ENCODE data around the gene CARTPT. TPM values are rescaled to one million over a fixed set of nuclear protein-coding genes. Genes with fewer than 3 reads are reported as not detected.

Gene CARTPT
- total RNA-seq, 1 experiment from 2014 or later, result not detected

DNA sequence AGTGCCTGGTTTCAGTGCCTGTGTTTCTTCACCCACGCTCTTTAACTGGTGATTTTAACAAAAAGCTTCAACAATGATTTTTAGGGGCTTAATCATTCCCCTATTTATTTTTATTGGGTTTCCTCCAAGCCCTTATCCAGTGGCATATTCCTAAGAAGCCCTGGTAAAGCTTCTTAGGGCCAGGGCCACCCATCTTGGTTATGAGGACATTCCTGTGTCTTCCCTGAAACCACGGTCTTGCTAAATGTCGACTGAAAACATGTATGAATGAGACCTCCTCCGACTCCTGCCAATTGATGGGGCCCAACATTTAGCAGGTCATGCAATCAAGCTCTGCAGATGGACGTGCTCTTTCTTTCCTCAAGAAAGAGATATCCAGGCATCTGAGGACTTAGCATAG, 13.7 kb upstream of the CARTPT start:
- H3K9me3 ChIP-seq (replicated peaks), result no peaks in the 10 kb centered on the region
- H3K27ac ChIP-seq, result no peak overlapping the region
- DNase-seq, result no peak
- H3K4me3 ChIP-seq, result no peak overlapping the region
- H3K27me3 ChIP-seq, result no peaks in the 10 kb centered on the region
- peaks cover 11% of the 10 kb centered on the region; the same call in 1 of the 2 replicates for H3K4me1 ChIP-seq
- no peaks in the 10 kb centered on the region for H3K36me3 ChIP-seq

DNA sequence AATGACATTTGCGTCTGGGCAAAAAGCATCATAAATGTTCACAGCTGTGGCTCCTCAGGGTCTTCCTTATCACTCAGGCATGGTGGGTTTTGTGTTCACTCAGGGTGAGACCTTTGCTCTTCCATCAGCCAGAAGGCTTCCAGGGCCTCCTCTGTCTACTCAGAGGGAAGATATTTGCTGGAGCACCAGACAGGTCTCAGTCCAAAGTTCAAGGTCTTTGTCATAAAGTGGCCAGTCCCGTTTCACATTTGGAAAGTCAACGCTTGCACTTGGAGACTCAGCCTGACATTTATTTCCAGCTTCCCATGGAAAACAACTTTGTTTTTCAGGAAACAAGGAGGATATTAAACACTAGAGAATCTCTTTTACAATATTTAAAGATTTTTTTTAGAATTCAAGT, 12.2 kb upstream of the CARTPT start:
- H3K27ac ChIP-seq, result no peak overlapping the region
- H3K4me1 ChIP-seq, result peaks cover 11% of the 10 kb centered on the region; the same call in 1 of the 2 replicates
- H3K27me3 ChIP-seq, result no peaks in the 10 kb centered on the region
- no peaks in the 10 kb centered on the region for H3K36me3 ChIP-seq
- H3K9me3 ChIP-seq (replicated peaks), result no peaks in the 10 kb centered on the region
- DNase-seq, result no peak
- H3K4me3 ChIP-seq, result no peak overlapping the region

- no peak for DNase-seq
- Histone ChIP-seq H3K27ac (no peak overlapping the region), H3K9me3 (replicated peaks) (no peaks in the 10 kb centered on the region), H3K36me3 (no peaks in the 10 kb centered on the region), H3K4me3 (no peak overlapping the region), H3K27me3 (no peaks in the 10 kb centered on the region), H3K4me1 (no peaks in the 10 kb centered on the region)
Measured at GRCh38 chr5:71711610-71712009, 7.5 kb upstream of the CARTPT start.

GRCh38 chr5:71714911-71715310, 4.2 kb upstream of the CARTPT start:
- Histone ChIP-seq H3K4me3 (no peak overlapping the region), H3K27me3 (no peaks in the 10 kb centered on the region), H3K4me1 (no peaks in the 10 kb centered on the region), H3K9me3 (replicated peaks) (no peaks in the 10 kb centered on the region), H3K27ac (no peak overlapping the region), H3K36me3 (no peaks in the 10 kb centered on the region)
- DNase-seq, result no peak

DNA sequence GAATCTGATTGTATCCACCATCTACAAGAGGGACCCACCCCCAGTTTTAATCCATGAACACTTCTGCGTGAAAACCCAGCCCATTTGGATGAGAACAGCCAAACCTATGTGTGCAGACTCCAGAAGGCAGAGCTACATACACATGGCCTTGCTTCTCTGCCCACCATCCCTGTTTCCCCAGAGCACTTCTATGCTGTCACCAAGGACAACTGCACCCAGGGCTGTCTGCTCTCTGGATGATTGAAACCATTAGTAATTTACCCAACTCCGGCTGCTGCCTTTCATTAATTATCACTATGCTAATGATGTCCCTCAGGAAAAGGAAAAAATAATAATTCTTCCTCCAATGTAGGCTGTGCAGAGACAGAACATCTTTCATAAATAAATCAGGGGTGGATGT, 8.9 kb downstream of the CARTPT start:
- H3K4me3 ChIP-seq, result no peak overlapping the region
- no peak overlapping the region for H3K27ac ChIP-seq
- no peaks in the 10 kb centered on the region for H3K9me3 ChIP-seq (replicated peaks)
- no peak for DNase-seq
- H3K27me3 ChIP-seq, result no peaks in the 10 kb centered on the region
- no peaks in the 10 kb centered on the region for H3K4me1 ChIP-seq
- no peaks in the 10 kb centered on the region for H3K36me3 ChIP-seq

- H3K4me1 ChIP-seq, result no peaks in the 10 kb centered on the region
- H3K4me3 ChIP-seq, result no peak overlapping the region
- H3K36me3 ChIP-seq, result no peaks in the 10 kb centered on the region
- no peak for DNase-seq
- H3K27ac ChIP-seq, result no peak overlapping the region
- H3K27me3 ChIP-seq, result no peaks in the 10 kb centered on the region
- no peaks in the 10 kb centered on the region for H3K9me3 ChIP-seq (replicated peaks)
Measured at GRCh38 chr5:71731015-71731414, 11.9 kb downstream of the CARTPT start.

DNA sequence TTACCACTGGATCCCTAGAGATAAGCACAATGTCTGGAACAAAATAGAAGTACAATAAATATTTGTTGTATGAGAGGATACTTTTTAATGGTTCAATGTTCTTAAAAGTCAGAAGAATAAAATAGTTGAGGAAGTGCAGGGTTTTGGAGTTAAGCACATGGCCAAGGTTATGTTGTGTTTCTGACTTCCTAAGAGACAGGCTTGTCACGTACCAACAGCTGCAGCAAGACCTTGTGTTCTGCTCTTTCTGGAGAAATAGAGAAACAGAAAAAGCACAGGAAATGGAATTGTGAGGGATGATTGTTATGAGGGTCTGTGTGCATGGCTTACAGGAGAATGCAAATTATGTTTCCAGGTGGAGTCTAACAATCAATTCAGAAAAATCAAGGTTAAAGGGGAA, 12.9 kb downstream of the CARTPT start:
- no peaks in the 10 kb centered on the region for H3K4me1 ChIP-seq
- no peak overlapping the region for H3K4me3 ChIP-seq
- H3K9me3 ChIP-seq (replicated peaks), result no peaks in the 10 kb centered on the region
- DNase-seq, result no peak
- H3K27ac ChIP-seq, result no peak overlapping the region
- no peaks in the 10 kb centered on the region for H3K27me3 ChIP-seq
- no peaks in the 10 kb centered on the region for H3K36me3 ChIP-seq

- no peak overlapping the region for H3K4me3 ChIP-seq
Measured at GRCh38 chr5:71734141-71734540, 15.1 kb downstream of the CARTPT start.

GRCh38 chr5:71737931-71738539, 19.0 kb downstream of the CARTPT start:
- no peaks in the 10 kb centered on the region for H3K9me3 ChIP-seq (replicated peaks)
- no peak for DNase-seq
- H3K27me3 ChIP-seq, result no peaks in the 10 kb centered on the region
- no peaks in the 10 kb centered on the region for H3K36me3 ChIP-seq
- no peaks in the 10 kb centered on the region for H3K4me1 ChIP-seq
- no peak overlapping the region for H3K27ac ChIP-seq
- H3K4me3 ChIP-seq, result no peak overlapping the region

More at GRCh38 chr5:71734141-71734540, 15.1 kb downstream of the CARTPT start:
- H3K27ac ChIP-seq, result no peak overlapping the region
- DNase-seq, result no peak
- H3K4me1 ChIP-seq, result no peaks in the 10 kb centered on the region
- no peaks in the 10 kb centered on the region for H3K36me3 ChIP-seq
- H3K9me3 ChIP-seq (replicated peaks), result no peaks in the 10 kb centered on the region
- H3K27me3 ChIP-seq, result no peaks in the 10 kb centered on the region

DNA sequence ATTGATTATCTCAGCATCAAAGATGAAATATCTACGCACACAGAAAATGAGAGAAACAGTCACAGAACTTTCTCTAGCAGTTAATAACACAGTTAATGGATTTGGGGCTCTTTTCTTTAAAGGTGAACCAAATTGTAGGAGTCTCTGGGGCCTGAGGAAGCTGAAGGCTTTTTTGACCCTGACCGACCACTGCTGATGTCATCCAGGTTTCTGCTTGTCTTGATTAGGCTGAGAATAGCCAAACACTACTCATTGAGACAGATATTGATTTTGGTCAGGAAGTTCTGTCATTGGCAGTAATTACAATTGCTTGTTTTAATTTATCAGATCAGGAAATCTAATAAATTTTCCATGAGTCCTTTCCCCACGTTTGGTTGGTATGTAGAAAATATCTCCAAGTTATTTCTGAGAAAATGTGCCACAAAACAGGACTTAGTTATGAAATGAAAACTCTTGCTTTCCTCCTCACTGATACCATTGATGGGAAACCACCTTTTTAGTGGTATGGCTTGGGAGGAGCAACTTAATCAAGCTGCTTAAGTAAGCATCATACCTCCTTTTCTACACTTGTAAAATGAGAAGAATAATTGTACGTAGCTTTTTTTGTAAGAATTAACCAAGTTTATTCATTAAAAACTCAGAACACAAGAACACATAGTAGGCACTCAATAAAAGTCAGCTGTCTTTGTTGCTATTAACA, 19.7 kb downstream of the CARTPT start:
- H3K27me3 ChIP-seq, result no peaks in the 10 kb centered on the region
- H3K4me1 ChIP-seq, result no peaks in the 10 kb centered on the region
- H3K4me3 ChIP-seq, result no peak overlapping the region
- no peaks in the 10 kb centered on the region for H3K9me3 ChIP-seq (replicated peaks)
- H3K27ac ChIP-seq, result no peak overlapping the region
- DNase-seq, result no peak
- H3K36me3 ChIP-seq, result no peaks in the 10 kb centered on the region

DNA sequence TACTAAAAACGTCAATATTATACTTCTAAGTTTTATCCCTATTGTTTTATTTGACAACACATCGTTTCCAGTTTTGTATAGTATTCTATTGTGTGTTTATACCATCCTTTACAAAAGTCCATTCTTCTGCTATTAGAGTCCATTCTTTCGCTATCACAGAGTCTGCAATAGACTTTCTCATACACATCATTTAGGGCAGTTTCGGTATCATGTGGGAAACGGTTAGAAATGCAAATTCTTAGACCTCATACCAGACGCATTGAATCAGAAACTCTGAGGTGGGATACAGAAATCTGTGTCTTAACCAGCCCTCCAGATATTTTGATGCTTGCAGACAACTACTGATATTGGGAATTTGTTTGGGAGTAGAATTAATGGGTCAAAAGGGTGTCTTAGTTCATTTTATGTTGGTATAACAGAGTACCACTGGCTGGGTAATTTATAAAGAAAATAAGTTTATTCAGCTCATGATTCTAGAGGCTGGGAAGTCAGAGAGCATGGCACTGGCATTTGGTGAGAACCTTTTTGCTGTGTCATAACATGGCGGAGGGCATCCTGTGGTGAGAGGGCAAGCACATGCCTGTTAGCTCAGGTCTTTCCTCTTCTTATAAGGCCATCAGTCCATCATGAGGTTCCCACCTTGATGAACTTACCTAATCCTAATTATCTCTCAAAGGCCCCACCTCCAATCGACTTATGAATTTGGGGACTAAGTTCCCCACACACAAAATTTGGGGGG, 21.1 kb downstream of the CARTPT start:
- Histone ChIP-seq H3K27me3 (no peaks in the 10 kb centered on the region), H3K4me1 (no peaks in the 10 kb centered on the region), H3K27ac (no peak overlapping the region), H3K4me3 (no peak overlapping the region), H3K36me3 (no peaks in the 10 kb centered on the region), H3K9me3 (replicated peaks) (no peaks in the 10 kb centered on the region)
- no peak for DNase-seq

DNA sequence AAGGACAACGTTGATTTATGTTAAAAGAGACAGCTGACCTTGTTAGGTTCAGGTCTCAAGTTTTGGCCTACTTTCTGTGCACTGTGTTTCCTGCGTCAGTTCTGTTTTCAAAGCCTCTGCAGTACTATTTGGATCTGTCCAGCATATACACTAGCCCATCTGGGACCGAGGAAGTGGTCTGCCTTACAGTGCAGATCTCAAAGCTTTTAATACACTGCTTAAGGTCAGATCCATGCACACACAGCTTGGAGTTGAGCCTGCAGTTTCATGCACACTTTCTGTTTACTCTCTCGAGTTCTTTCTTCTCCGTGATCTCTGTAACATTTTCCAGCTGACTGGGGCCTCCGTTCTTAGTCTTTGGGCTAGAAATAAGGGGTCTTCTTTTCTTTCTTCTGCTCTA, 24.1 kb downstream of the CARTPT start:
- H3K9me3 ChIP-seq (replicated peaks), result no peaks in the 10 kb centered on the region
- H3K27me3 ChIP-seq, result no peaks in the 10 kb centered on the region
- no peak for DNase-seq
- no peaks in the 10 kb centered on the region for H3K36me3 ChIP-seq
- H3K27ac ChIP-seq, result no peak overlapping the region
- no peak overlapping the region for H3K4me3 ChIP-seq
- H3K4me1 ChIP-seq, result no peaks in the 10 kb centered on the region

DNA sequence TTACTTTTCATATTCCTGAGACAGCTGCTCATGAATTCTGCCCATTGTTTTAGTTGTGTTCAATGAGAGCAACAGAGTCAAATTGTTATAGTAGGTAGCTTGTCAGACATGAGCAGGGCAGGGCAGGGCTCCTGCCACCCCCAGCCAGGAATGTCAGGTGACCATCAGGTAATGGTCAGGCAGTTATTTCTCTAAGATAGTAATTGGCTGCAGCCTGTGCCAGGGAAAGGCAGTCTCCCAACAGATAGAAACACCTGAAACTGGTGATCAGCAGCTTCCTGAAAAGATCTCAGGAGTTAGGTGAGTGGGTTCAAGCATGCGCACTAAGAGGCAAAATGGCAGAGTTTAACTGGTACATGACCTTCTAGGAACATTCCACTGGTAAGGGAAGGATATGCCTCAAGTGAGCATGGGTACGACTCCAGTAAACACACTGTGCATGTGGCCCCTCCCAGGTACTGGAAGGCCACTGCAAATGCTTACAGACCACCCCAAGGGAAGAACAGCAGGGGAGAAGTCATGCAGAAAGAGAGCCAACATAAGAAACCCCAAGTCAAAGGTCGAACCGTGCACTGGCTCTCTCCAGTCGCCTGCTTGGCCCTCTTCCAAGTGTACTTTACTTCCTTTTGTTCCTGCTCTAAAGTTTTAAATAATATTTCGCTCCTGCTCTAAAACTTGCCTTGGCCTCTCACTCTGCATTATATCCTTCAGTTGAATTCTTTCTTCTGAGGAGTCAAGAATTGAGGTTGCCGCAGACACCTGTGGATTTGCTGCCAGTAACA, 25.1 kb downstream of the CARTPT start:
- Histone ChIP-seq H3K27ac (no peak overlapping the region), H3K4me3 (no peak overlapping the region), H3K4me1 (no peaks in the 10 kb centered on the region), H3K36me3 (no peaks in the 10 kb centered on the region), H3K9me3 (replicated peaks) (no peaks in the 10 kb centered on the region), H3K27me3 (no peaks in the 10 kb centered on the region)
- DNase-seq, result no peak

DNA sequence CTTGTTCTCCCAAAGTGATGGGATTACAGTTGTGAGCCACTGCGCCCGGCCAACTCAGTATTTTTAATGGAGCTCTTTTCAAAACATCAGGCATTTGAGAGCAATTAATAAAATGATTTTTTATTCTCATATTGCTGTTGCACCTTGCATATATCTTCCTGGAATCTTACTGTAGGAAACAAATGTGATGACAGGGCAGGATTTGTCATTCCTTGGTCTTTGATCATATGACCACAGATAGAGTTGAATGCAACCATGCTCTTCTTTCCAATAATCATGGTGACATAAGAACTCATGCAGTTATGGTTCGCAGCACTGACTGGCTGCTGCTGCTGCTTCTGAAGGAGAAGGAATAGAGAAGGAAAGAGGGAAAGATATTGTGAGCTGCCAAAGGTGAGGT, 28.1 kb downstream of the CARTPT start:
- Histone ChIP-seq H3K9me3 (replicated peaks) (no peaks in the 10 kb centered on the region), H3K4me1 (no peaks in the 10 kb centered on the region), H3K27me3 (no peaks in the 10 kb centered on the region), H3K36me3 (no peaks in the 10 kb centered on the region), H3K27ac (no peak overlapping the region), H3K4me3 (no peak overlapping the region)
- DNase-seq, result no peak

DNA sequence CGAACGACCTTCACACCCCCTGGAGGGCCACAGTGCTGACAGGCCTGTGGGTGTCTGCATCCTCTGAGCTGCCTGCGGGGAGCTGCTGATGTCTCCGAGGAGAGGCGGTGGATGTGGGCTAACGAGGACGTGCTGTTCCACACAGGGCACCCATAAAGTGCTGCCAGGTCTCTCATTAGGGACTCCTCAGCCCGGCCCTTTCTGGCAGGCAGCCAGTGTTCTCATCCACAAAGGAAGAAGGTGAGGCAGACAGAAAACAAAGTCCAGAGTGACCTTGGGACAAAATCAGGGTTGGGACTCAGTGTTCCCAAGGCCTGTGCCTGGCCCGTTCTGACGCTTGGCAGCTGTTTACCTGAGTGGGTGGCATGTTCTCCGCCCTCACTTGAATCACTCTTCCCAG, 29.3 kb downstream of the CARTPT start:
- Histone ChIP-seq H3K9me3 (replicated peaks) (no peaks in the 10 kb centered on the region), H3K27ac (no peak overlapping the region), H3K27me3 (no peaks in the 10 kb centered on the region), H3K4me1 (no peaks in the 10 kb centered on the region), H3K4me3 (no peak overlapping the region), H3K36me3 (no peaks in the 10 kb centered on the region)
- DNase-seq, result no peak

Data from SJCRH30 (cell line).